ENCODE data around the gene KIF26B. TPM values are rescaled to one million over a fixed set of nuclear protein-coding genes. Genes with fewer than 3 reads are reported as not detected.

The KIF26B gene
- total RNA-seq, 1 experiment from 2014 or later, result 1.2 TPM

GRCh38 chr1:245126530-245126929, 28.3 kb upstream of the KIF26B start:
- no peaks in the 10 kb centered on the region for H3K36me3 Mint-ChIP-seq
- DNase-seq (ENCODE audit: low spot score), result no peak
- no peak overlapping the region for H3K27ac Mint-ChIP-seq
- no peaks in the 10 kb centered on the region for H3K9me3 Mint-ChIP-seq
- TF ChIP-seq E2F1 (CRISPR knock-in tag; IDR thresholded peaks at IDR 0.05), result no peak
- TF ChIP-seq FOXK1 (CRISPR knock-in tag; IDR thresholded peaks at IDR 0.05), result no peak
- TF ChIP-seq ZNF512 (CRISPR knock-in tag; IDR thresholded peaks at IDR 0.05; ENCODE audit: borderline replicate concordance), result no peak
- no peak for TF ChIP-seq RORB (CRISPR knock-in tag; IDR thresholded peaks at IDR 0.05)
- no peak for TF ChIP-seq NR3C1 (CRISPR knock-in tag; conservative IDR thresholded peaks at IDR 0.05; ENCODE audit: low read depth)
- no peak for TF ChIP-seq EMX1 (CRISPR knock-in tag; IDR thresholded peaks at IDR 0.05)
- no peak for TF ChIP-seq IRF2 (CRISPR knock-in tag; IDR thresholded peaks at IDR 0.05; ENCODE audit: borderline replicate concordance, low read depth)
- no peak for TF ChIP-seq ATF6 (CRISPR knock-in tag; IDR thresholded peaks at IDR 0.05)
- TF ChIP-seq ETV6 (CRISPR knock-in tag; IDR thresholded peaks at IDR 0.05), result no peak
- no peak for TF ChIP-seq ZNF532 (CRISPR knock-in tag; IDR thresholded peaks at IDR 0.05; ENCODE audit: borderline replicate concordance)
- TF ChIP-seq PRDM15 (CRISPR knock-in tag; IDR thresholded peaks at IDR 0.05), result no peak
- POLR2A ChIA-PET, result interaction anchor here (0.9 kb wide), 1 partner anchor 41 kb away, joined by 3 read pairs; no protein-coding TSS in a partner anchor
- ATAC-seq, result no peak
- H3K27me3 Mint-ChIP-seq (ENCODE audit: low read depth), result no peaks in the 10 kb centered on the region
- no peak overlapping the region for H3K4me3 Mint-ChIP-seq
- peaks cover 26% of the 10 kb centered on the region for H3K4me1 Mint-ChIP-seq
- CTCF ChIA-PET, result no interaction called here

- TF ChIP-seq MLX (CRISPR knock-in tag; IDR thresholded peaks at IDR 0.05) (no peak), ZNF423 (CRISPR knock-in tag; IDR thresholded peaks at IDR 0.05) (no peak), ZBTB43 (CRISPR knock-in tag; IDR thresholded peaks at IDR 0.05) (no peak), ZNF121 (CRISPR knock-in tag; IDR thresholded peaks at IDR 0.05) (no peak), JAZF1 (CRISPR knock-in tag; IDR thresholded peaks at IDR 0.05) (no peak), ZNF138 (CRISPR knock-in tag; conservative IDR thresholded peaks at IDR 0.05) (no peak), IRF1 (CRISPR knock-in tag; IDR thresholded peaks at IDR 0.05) (no peak)
- POLR2A ChIA-PET, result no interaction called here
- H3K4me1 Mint-ChIP-seq, result peaks cover 26% of the 10 kb centered on the region
Measured at GRCh38 chr1:245128381-245129101, 26.2 kb upstream of the KIF26B start.

More at GRCh38 chr1:245128381-245129101, 26.2 kb upstream of the KIF26B start:
- H3K27ac Mint-ChIP-seq, result no peak overlapping the region
- CTCF ChIA-PET, result no interaction called here
- DNase-seq (ENCODE audit: low spot score) (no peak), ATAC-seq (no peak)
- no peaks in the 10 kb centered on the region for H3K9me3 Mint-ChIP-seq
- no peak overlapping the region for H3K4me3 Mint-ChIP-seq
- no peaks in the 10 kb centered on the region for H3K27me3 Mint-ChIP-seq (ENCODE audit: low read depth)
- no peaks in the 10 kb centered on the region for H3K36me3 Mint-ChIP-seq
